Uterus (tissue), 4 donors: ENCODE data around the gene PSD4. TPM values are rescaled to one million over a fixed set of nuclear protein-coding genes. Genes with fewer than 3 reads are reported as not detected.

Experiments used
- DNase-seq, 2 donors: peaks; one replicate each; pipeline ENCODE4 v3.0.0-alpha.2; 2019 to 2020
- H3K27ac ChIP-seq, 2 donors: fragments of 200-600 bp; sonication (generic); 1 replicate in 1 of 2; 2 replicates in 1 of 2; pipeline ENCODE4 v1.5.1; 2016 to 2018
- H3K27me3 ChIP-seq, 2 donors: fragments of 200-600 bp; sonication (generic); one replicate each; pipeline ENCODE4 v1.5.1; 2018 to 2019; ENCODE audit warnings: control low read depth in 1 of 2
- H3K36me3 ChIP-seq, 2 donors: fragments of 200-600 bp; sonication (generic); one replicate each; pipeline ENCODE4 v1.5.1; 2019; ENCODE audit warnings: control low read depth in 1 of 2
- H3K4me1 ChIP-seq, 2 donors: fragments of 200-600 bp; sonication (generic); one replicate each; pipeline ENCODE4 v1.5.1; 2018 to 2019; ENCODE audit warnings: control low read depth in 1 of 2
- H3K4me3 ChIP-seq, 2 donors: fragments of 200-600 bp; sonication (generic); 1 replicate in 1 of 2; 2 replicates in 1 of 2; pipeline ENCODE4 v1.5.1; 2018 to 2019; ENCODE audit warnings: mild to moderate bottlenecking in 1 of 2
- H3K9me3 ChIP-seq, 2 donors: fragments of 200-600 bp; sonication (generic); one replicate each; pipeline ENCODE4 v1.5.1; 2019; ENCODE audit warnings: control low read depth in 1 of 2
- POLR2A ChIP-seq, 2 donors: fragments of 450-650 bp; IDR thresholded peaks; one replicate each; pipeline ENCODE4 v1.6.1; 2016; ENCODE audit warnings: antibody characterized with exemption in 2 of 2, mild to moderate bottlenecking in 1 of 2, moderate library complexity in 1 of 2
- intact Hi-C: fragments of 100-400 bp; cut with DNase I; formaldehyde crosslinking; loops from one replicate; pipeline ENCODE4 v1.15.1; 2023; ENCODE audit warnings: low total_unique reads
- total RNA-seq, 4 donors: library from RNA; depleted of rRNA in 3 of 4; stranded (reverse); fragments of >200 nt in 3 of 4; gene quantifications; one replicate each; pipeline versions ENCODE4 v1.1.0 to v1.2.4, GENCODE V29; 2014 to 2023
- TF ChIP-seq, protein P1 (sequence below), 4 experiments: fragments of 200-600 bp in 2 of 4; fragments of 450-650 bp in 2 of 4; sonication (generic) in 2 of 4; IDR thresholded peaks; one replicate each; pipeline ENCODE4 v1.5.1; 2016 to 2019; ENCODE audit warnings: antibody characterized with exemption in 4 of 4, mild to moderate bottlenecking in 2 of 4, moderate library complexity in 1 of 4
- donor health status: DM: yes; HTN: yes; CAD: no.

The PSD4 gene
- total RNA-seq, 4 donors from 2014 or later = 1.8 to 31.8 (median 7.6) TPM

DNA sequence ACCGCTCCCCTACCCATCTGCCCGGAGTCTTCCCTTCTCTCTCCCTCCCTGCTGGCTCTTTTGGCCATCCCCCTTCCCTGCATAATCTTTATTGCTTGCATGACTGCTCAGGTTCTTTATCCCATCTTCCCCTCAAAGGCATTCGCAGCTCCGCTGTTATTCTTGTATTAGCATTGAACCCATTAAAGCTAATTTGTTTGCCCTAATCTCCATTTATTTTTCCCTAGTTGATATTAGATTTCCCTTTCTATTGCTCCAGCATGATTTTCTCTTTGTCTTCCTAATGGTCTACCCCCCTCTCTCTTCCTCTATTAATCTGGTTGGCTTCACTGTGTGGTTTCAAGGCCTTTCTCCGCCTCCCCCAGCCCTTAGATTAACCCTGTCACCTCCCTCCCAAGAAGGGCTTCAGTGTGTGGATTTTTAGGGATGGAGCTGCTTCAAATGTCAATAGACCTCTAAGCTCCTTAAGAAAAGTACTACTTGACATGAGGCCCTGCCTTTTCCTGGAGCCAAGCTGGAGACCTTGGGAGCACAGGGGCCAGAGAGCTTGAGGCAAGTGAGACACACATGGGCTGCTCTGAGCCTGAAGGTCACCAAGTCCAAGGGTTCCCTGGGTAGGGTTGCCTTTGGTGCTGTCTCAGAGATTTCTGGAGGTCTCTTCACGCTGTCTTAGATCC is 84.8 kb downstream of the PSD4 start:
- H3K4me1 ChIP-seq = no peaks in the 10 kb centered on the region
- no peaks in the 10 kb centered on the region for H3K9me3 ChIP-seq
- H3K4me3 ChIP-seq = no peak overlapping the region
- H3K36me3 ChIP-seq = no peaks in the 10 kb centered on the region
- no peak for DNase-seq
- no peak overlapping the region for H3K27ac ChIP-seq
- intact Hi-C loops = no loop called here
- TF ChIP-seq, protein P1, sequence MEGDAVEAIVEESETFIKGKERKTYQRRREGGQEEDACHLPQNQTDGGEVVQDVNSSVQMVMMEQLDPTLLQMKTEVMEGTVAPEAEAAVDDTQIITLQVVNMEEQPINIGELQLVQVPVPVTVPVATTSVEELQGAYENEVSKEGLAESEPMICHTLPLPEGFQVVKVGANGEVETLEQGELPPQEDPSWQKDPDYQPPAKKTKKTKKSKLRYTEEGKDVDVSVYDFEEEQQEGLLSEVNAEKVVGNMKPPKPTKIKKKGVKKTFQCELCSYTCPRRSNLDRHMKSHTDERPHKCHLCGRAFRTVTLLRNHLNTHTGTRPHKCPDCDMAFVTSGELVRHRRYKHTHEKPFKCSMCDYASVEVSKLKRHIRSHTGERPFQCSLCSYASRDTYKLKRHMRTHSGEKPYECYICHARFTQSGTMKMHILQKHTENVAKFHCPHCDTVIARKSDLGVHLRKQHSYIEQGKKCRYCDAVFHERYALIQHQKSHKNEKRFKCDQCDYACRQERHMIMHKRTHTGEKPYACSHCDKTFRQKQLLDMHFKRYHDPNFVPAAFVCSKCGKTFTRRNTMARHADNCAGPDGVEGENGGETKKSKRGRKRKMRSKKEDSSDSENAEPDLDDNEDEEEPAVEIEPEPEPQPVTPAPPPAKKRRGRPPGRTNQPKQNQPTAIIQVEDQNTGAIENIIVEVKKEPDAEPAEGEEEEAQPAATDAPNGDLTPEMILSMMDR (IDR thresholded peaks at IDR 0.05) = no peak
- TF ChIP-seq POLR2A (IDR thresholded peaks at IDR 0.05) = no peak
- H3K27me3 ChIP-seq = no peaks in the 10 kb centered on the region

Other genes with a start within 250 kb of the PSD4 start
- not detected for gene IL36G, start 196.0 kb upstream of the PSD4 start, total RNA-seq
- gene IL36A, start 168.5 kb upstream of the PSD4 start, total RNA-seq = not detected
- gene IL36B, start 121.1 kb upstream of the PSD4 start, total RNA-seq = not detected
- gene IL36RN, start 114.8 kb upstream of the PSD4 start, total RNA-seq = not detected
- not detected for gene IL1F10, start 106.0 kb upstream of the PSD4 start, total RNA-seq
- under 1 TPM in 1 of 4 donors, not detected in 3; 0.77 TPM for gene IL1RN, start 46.4 kb upstream of the PSD4 start, total RNA-seq
- 10 to 100 TPM in 1 of 4 donors, 1 to 10 TPM in 3; 2.8 to 23.9 (median 6.0) TPM for gene PAX8, start 105.0 kb downstream of the PSD4 start, total RNA-seq